ENCODE results near the gene OR4C45.
"Not testable (repeated sequence)": the region's sequence is repeated elsewhere in the genome, so short reads cannot be mapped to it uniquely, and the experiment has no call there.

Gene OR4C45

DNA sequence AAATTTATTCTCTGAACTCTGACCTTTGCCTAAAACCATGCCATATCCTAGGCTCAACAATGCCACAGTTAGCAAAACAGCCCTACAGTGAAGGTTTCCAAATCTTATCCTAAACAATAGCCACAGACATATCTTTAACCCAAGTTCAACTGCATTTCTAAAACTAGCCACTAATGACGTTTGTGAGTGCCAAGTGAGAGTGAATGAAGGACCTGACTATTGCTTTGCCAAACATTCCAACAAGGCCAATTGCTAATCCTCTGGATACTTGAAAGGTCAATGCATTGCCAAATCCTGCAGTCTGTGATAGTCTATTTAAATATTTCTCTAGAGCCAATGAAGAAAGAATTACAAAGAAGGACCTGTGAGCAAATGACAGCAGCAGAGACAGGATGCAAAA, 2.5 kb upstream of the OR4C45 start:
- no peaks in the 10 kb centered on the region for H3K9me3 ChIP-seq (ENCODE audit: control insufficient read depth, insufficient read depth, low read depth, low read length)
- ChIA-PET POLR2A (no interaction called here), CTCF (no interaction called here)
- no peak overlapping the region for H3K4me3 ChIP-seq (ENCODE audit: low read depth, low read length)
- no peaks in the 10 kb centered on the region for H3K36me3 ChIP-seq (ENCODE audit: control insufficient read depth in 2 of 2, insufficient read depth in 1 of 2, low read length in 2 of 2)
- TF ChIP-seq ZSCAN30 (tag by site-specific recombination; IDR thresholded peaks at IDR 0.05) (no peak), ZNF654 (tag by site-specific recombination; IDR thresholded peaks at IDR 0.05; ENCODE audit: low read depth) (no peak), ZNF175 (tag by site-specific recombination; IDR thresholded peaks at IDR 0.05) (no peak)
- H3K4me1 ChIP-seq (ENCODE audit: control insufficient read depth, insufficient read depth, low read length), result no peaks in the 10 kb centered on the region
- no peak overlapping the region for H3K27ac ChIP-seq (ENCODE audit: extremely low read depth, low read depth, low read length)

DNA sequence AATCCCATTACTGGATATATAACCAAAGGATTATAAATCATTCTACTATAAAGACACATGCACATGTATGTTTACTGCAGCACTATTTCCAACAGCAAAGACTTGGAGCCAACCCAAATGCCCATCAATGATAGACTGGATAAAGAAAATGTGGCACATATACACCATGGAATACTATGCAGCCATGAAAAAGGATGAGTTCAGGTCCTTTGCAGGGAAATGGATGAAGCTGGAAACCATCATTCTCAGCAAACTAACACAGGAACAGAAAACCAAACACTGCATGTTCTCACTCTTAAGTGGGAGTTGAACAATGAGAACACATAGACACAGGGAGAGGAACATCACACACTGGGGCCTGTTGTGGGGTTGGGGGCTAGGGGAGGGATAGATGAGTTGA, 3.6 kb downstream of the OR4C45 start:
- H3K36me3 ChIP-seq (ENCODE audit: control insufficient read depth in 2 of 2, insufficient read depth in 1 of 2, low read length in 2 of 2); H3K4me3 ChIP-seq (ENCODE audit: low read depth, low read length); H3K9me3 ChIP-seq (ENCODE audit: control insufficient read depth, insufficient read depth, low read depth, low read length); POLR2A ChIA-PET; H3K4me1 ChIP-seq (ENCODE audit: control insufficient read depth, insufficient read depth, low read length); CTCF ChIA-PET; H3K27ac ChIP-seq (ENCODE audit: extremely low read depth, low read depth, low read length): not testable (repeated sequence)
- TF ChIP-seq, protein P1, sequence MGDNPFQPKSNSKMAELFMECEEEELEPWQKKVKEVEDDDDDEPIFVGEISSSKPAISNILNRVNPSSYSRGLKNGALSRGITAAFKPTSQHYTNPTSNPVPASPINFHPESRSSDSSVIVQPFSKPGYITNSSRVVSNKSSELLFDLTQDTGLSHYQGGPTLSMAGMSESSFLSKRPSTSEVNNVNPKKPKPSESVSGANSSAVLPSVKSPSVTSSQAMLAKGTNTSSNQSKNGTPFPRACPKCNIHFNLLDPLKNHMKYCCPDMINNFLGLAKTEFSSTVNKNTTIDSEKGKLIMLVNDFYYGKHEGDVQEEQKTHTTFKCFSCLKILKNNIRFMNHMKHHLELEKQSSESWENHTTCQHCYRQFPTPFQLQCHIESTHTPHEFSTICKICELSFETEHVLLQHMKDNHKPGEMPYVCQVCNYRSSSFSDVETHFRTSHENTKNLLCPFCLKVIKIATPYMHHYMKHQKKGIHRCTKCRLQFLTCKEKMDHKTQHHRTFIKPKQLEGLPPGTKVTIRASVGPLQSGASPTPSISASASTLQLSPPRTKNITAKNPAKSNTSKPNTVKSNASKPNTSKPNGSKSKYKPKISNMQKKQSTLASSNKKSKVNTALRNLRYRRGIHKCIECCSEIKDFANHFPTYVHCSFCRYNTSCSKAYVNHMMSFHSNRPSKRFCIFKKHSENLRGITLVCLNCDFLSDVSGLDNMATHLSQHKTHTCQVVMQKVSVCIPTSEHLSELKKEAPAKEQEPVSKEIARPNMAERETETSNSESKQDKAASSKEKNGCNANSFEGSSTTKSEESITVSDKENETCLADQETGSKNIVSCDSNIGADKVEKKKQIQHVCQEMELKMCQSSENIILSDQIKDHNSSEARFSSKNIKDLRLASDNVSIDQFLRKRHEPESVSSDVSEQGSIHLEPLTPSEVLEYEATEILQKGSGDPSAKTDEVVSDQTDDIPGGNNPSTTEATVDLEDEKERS (tag by site-specific recombination; IDR thresholded peaks at IDR 0.05), result 0 out of 2 replicates have a peak, but pooled peaks have one; percentile 20
- TF ChIP-seq ZNF146 (tag by site-specific recombination; IDR thresholded peaks at IDR 0.05), result peak; percentile 69

DNA sequence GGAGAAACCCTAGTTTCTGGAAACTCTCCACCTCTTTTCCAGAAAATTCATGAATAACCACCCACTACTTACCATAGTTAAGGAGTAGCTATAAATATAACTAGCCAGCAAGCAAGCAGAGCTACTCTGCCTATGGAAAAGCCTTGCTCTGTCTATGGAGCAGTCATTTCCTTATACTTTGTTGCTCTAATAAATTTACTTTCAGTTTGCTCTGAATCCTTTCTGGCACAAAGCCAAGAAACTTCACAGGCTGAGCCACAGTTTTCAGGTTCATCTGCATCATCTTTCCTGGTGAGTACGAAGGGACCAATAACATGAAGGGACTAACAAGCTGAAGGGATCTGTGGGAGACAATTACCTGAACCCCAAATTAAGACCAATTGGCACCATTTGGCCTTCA, 4.6 kb downstream of the OR4C45 start:
- TF ChIP-seq PRDM1 (tag by site-specific recombination; IDR thresholded peaks at IDR 0.05) (no peak), ZNF266 (tag by site-specific recombination; IDR thresholded peaks at IDR 0.05; ENCODE audit: low read depth) (no peak), ZNF548 (tag by site-specific recombination; IDR thresholded peaks at IDR 0.05) (no peak)
- CTCF ChIA-PET, result no interaction called here
- H3K9me3 ChIP-seq (ENCODE audit: control insufficient read depth, insufficient read depth, low read depth, low read length), result no peaks in the 10 kb centered on the region
- no peak overlapping the region for H3K4me3 ChIP-seq (ENCODE audit: low read depth, low read length)
- POLR2A ChIA-PET, result no interaction called here
- H3K4me1 ChIP-seq (ENCODE audit: control insufficient read depth, insufficient read depth, low read length), result no peaks in the 10 kb centered on the region
- H3K27ac ChIP-seq (ENCODE audit: extremely low read depth, low read depth, low read length), result no peak overlapping the region
- no peaks in the 10 kb centered on the region for H3K36me3 ChIP-seq (ENCODE audit: control insufficient read depth in 2 of 2, insufficient read depth in 1 of 2, low read length in 2 of 2)

DNA sequence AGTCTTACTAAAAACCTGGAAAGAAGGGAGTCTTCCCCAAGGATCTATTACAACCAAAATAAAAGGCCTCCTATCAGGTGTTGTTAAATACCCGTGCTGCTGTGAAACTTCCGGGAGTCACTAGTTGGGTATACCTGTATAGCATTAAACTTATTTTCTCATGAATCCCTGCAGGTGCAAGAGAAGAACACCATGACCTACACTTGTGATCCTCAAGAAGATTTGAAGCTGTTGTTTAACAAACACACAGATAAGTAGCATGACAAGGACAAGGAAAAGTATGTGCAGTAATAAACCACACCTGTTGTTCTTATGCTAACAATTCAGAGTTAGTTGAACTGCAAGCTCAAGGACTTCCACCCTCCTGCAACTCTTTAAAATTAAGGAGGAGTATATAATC, 12.0 kb downstream of the OR4C45 start:
- CTCF ChIA-PET, result no interaction called here
- POLR2A ChIA-PET, result no interaction called here
- H3K27ac ChIP-seq (ENCODE audit: extremely low read depth, low read depth, low read length), result no peak overlapping the region
- no peaks in the 10 kb centered on the region for H3K36me3 ChIP-seq (ENCODE audit: control insufficient read depth in 2 of 2, insufficient read depth in 1 of 2, low read length in 2 of 2)
- H3K9me3 ChIP-seq (ENCODE audit: control insufficient read depth, insufficient read depth, low read depth, low read length), result no peaks in the 10 kb centered on the region
- H3K4me3 ChIP-seq (ENCODE audit: low read depth, low read length), result no peak overlapping the region
- no peaks in the 10 kb centered on the region for H3K4me1 ChIP-seq (ENCODE audit: control insufficient read depth, insufficient read depth, low read length)
- TF ChIP-seq ZNF202 (tag by site-specific recombination; IDR thresholded peaks at IDR 0.05; ENCODE audit: borderline replicate concordance) (no peak), ZNF416 (tag by site-specific recombination; IDR thresholded peaks at IDR 0.05) (no peak), ZXDB (tag by site-specific recombination; IDR thresholded peaks at IDR 0.05) (no peak)
- TF ChIP-seq, protein P2, sequence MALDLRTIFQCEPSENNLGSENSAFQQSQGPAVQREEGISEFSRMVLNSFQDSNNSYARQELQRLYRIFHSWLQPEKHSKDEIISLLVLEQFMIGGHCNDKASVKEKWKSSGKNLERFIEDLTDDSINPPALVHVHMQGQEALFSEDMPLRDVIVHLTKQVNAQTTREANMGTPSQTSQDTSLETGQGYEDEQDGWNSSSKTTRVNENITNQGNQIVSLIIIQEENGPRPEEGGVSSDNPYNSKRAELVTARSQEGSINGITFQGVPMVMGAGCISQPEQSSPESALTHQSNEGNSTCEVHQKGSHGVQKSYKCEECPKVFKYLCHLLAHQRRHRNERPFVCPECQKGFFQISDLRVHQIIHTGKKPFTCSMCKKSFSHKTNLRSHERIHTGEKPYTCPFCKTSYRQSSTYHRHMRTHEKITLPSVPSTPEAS (tag by site-specific recombination; IDR thresholded peaks at IDR 0.05), result no peak

DNA sequence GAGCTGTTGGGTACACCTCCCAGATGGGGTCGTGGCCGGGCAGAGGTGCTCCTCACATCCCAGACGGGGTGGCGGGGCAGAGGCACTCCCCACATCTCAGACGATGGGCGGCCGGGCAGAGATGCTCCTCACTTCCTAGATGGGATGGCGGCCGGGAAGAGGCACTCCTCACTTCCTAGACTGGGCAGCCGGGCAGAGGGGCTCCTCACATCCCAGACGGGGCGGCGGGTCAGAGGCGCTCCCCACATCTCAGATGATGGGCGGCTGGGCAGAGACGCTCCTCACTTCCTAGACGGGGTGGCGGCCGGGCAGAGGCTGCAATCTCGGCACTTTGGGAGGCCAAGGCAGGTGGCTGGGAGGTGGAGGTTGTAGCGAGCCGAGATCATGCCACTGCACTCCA, 30.4 kb downstream of the OR4C45 start:
- H3K9me3 ChIP-seq (ENCODE audit: control insufficient read depth, insufficient read depth, low read depth, low read length); POLR2A ChIA-PET; CTCF ChIA-PET; H3K27ac ChIP-seq (ENCODE audit: extremely low read depth, low read depth, low read length); H3K36me3 ChIP-seq (ENCODE audit: control insufficient read depth in 2 of 2, insufficient read depth in 1 of 2, low read length in 2 of 2); H3K4me3 ChIP-seq (ENCODE audit: low read depth, low read length); H3K4me1 ChIP-seq (ENCODE audit: control insufficient read depth, insufficient read depth, low read length): not testable (repeated sequence)
